Spinal cord (tissue), 10 donors: Measurements from ENCODE around the gene SZT2. TPM values are rescaled to one million over a fixed set of nuclear protein-coding genes. Genes with fewer than 3 reads are reported as not detected.

Experiments
- DNase-seq, 6 donors: peaks; one replicate each; pipeline versions ENCODE4 v3.0.0 to v3.0.0-alpha.2; 2013 to 2015; ENCODE audit warnings: low spot score in 6 of 6, low read depth in 4 of 6
- H3K27ac ChIP-seq: one replicate; pipeline ENCODE4 v1.5.1; 2013; ENCODE audit warnings: low read depth, low read length, control low read depth
- H3K27me3 ChIP-seq: one replicate; pipeline ENCODE4 v1.6.1; 2013; ENCODE audit warnings: low read length; ENCODE audit not compliant: control insufficient read depth, insufficient read depth
- H3K36me3 ChIP-seq: one replicate; pipeline ENCODE4 v1.6.1; 2013; ENCODE audit warnings: low read length; ENCODE audit not compliant: control insufficient read depth, insufficient read depth
- H3K4me1 ChIP-seq: one replicate; pipeline ENCODE4 v1.6.1; 2013; ENCODE audit warnings: low read length; ENCODE audit not compliant: control insufficient read depth, insufficient read depth
- H3K4me3 ChIP-seq: one replicate; pipeline ENCODE4 v1.5.1; 2013; ENCODE audit warnings: low read depth, low read length, control low read depth
- H3K9me3 ChIP-seq: one replicate; pipeline ENCODE4 v1.6.1; 2013; ENCODE audit warnings: low read length; ENCODE audit not compliant: control insufficient read depth, insufficient read depth
- WGBS: methylation state at CpG from one replicate; pipeline ENCODE4 v1.1.5; 2013; ENCODE audit warnings: missing lambda C conversion rate; ENCODE audit not compliant: insufficient coverage; 5-methylcytosine and 5-hydroxymethylcytosine counted together
- polyA plus RNA-seq, 2 donors: library from polyadenylated mRNA; unstranded; fragments of 120-200 nt; gene quantifications; one replicate each; pipeline ENCODE4 v1.2.1, GENCODE V29; 2013; ENCODE audit not compliant: insufficient read length in 2 of 2
- total RNA-seq, 2 donors: library from RNA; depleted of rRNA in 1 of 2; stranded (reverse); fragments of 120-200 nt in 1 of 2; fragments of >200 nt in 1 of 2; gene quantifications; one replicate each; pipeline versions ENCODE4 v1.2.3 to v1.2.4, GENCODE V29; 2013 to 2014
- donor health status: healthy.

Gene SZT2
- total and polyA plus RNA-seq, 4 donors, result 23.1 to 37.8 (median 27.7) TPM

GRCh38 chr1:43359696-43360095 is 30.0 kb upstream of the SZT2 start:
- Histone ChIP-seq H3K4me3 (peak overlapping the region; percentile 79), H3K27me3 (no peaks in the 10 kb centered on the region), H3K9me3 (no peaks in the 10 kb centered on the region), H3K36me3 (peaks cover 37% of the 10 kb centered on the region), H3K4me1 (peaks cover 29% of the 10 kb centered on the region), H3K27ac (no peak overlapping the region)
- 54% methylated on average over 6 of the region's 11 CpGs for WGBS
- DNase-seq, result no peak

DNA sequence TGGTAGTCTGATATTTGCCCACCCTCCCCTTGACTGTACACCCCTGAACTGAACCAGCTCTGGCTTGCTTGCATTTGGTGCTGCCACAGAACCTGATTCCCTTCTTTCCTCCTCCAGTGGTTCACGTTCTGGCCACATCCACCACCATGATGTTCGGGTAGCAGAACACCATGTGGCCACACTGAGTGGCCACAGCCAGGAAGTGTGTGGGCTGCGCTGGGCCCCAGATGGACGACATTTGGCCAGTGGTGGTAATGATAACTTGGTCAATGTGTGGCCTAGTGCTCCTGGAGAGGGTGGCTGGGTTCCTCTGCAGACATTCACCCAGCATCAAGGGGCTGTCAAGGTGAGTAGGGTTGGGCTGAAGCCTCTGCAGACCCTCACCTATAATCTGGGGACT is 29.1 kb upstream of the SZT2 start:
- H3K36me3 ChIP-seq, result peaks cover 45% of the 10 kb centered on the region
- no peak overlapping the region for H3K4me3 ChIP-seq
- no peaks in the 10 kb centered on the region for H3K9me3 ChIP-seq
- WGBS, result 73% methylated on average over 2 of the region's 4 CpGs
- no peaks in the 10 kb centered on the region for H3K27me3 ChIP-seq
- no peak overlapping the region for H3K27ac ChIP-seq
- peaks cover 29% of the 10 kb centered on the region for H3K4me1 ChIP-seq
- DNase-seq, result no peak

DNA sequence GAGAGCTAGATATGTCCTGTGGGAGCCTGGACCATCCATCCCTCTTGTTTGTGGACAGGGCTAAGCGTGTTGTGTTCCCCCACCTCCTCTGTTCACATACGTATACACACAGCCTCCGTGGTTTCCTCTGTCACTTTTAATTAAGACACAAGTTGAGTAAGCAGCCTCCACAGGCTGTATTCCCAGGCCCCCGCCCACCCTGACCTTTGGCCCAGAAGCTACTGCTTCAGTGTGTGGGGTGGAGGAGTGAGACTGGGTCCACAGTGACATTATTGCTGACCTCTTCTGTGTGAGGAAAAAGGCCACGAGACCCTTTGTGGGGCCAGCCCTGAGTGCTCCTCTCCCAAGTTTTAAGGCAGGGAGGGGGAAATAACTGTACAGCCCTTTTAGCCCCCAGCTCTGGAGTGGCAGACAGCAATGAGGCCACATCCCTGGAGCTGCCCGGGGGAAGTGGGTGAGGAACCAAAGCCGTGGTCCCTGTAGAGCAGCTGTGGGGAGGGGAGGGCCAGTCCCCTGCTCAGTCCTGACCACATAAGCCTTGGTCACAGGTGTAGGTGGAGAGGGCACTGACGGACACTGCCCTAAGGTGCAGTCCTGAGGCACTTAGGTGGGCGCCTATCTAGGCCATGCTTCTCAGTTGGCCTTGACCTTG is 26.3 kb upstream of the SZT2 start:
- no peak overlapping the region for H3K27ac ChIP-seq
- H3K36me3 ChIP-seq, result peaks cover 55% of the 10 kb centered on the region
- H3K27me3 ChIP-seq, result no peaks in the 10 kb centered on the region
- DNase-seq, result no peak
- no peaks in the 10 kb centered on the region for H3K9me3 ChIP-seq
- 83% methylated on average over 4 of the region's 9 CpGs for WGBS
- no peak overlapping the region for H3K4me3 ChIP-seq
- peaks cover 44% of the 10 kb centered on the region for H3K4me1 ChIP-seq

DNA sequence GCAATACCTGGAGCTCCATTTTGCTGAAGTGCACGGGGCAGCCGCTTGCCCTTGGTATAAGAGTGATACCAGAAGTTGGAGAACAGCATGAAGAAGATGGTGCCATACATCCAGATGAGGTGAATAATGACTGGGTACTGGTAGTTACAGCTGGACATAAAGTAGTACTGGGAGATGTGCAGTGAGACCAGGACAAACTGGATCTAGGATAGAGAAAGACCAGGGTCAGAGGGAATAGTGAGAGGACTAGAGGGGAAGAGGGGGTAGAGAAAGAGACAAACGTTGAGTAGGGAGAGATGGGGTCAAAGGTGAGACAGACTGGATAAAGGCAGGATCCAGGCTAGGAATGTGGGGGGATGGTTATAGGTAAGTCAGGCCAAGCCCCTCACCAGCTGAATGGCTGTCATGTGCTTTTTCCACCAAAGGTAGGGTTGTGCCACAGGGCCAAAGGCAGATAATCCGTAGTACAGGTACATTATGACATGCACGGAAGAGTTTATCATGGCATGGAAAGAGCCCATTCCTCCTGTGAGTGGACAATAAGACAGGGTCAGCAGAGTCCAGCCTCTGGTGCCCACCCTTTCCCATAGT is 25.7 kb upstream of the SZT2 start:
- H3K27ac ChIP-seq, result no peak overlapping the region
- 80% methylated on average over 4 of the region's 5 CpGs for WGBS
- peaks cover 47% of the 10 kb centered on the region for H3K4me1 ChIP-seq
- peaks cover 55% of the 10 kb centered on the region for H3K36me3 ChIP-seq
- no peak for DNase-seq
- no peak overlapping the region for H3K4me3 ChIP-seq
- no peaks in the 10 kb centered on the region for H3K9me3 ChIP-seq
- H3K27me3 ChIP-seq, result no peaks in the 10 kb centered on the region

DNA sequence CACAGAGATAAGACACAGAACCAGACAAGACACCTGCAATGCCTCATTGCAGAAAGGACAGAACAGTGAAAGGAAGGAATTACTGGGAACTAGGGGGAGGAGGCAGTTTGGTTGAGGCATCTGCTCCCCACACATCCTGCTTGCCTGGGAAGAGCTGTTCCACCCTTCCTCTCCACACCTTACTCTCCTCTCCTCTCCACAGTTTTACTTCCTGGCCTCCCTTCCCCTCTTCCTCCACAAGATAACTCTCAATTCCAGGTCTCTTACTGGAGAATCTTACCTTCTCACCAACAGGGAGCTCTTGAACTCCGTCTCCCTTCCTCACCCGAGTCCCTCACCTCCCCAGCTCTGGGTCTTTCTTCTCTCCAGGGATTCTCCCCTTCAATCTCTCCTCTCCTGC is 24.0 kb upstream of the SZT2 start:
- DNase-seq, result no peak
- H3K9me3 ChIP-seq, result no peaks in the 10 kb centered on the region
- 80% methylated on average over 2 of the region's 2 CpGs for WGBS
- no peaks in the 10 kb centered on the region for H3K27me3 ChIP-seq
- peaks cover 54% of the 10 kb centered on the region for H3K36me3 ChIP-seq
- H3K4me1 ChIP-seq, result peaks cover 35% of the 10 kb centered on the region
- H3K27ac ChIP-seq, result no peak overlapping the region
- no peak overlapping the region for H3K4me3 ChIP-seq

GRCh38 chr1:43366179-43366578 is 23.5 kb upstream of the SZT2 start:
- no peak for DNase-seq
- 57% methylated on average over 6 of the region's 11 CpGs for WGBS
- Histone ChIP-seq H3K36me3 (peaks cover 50% of the 10 kb centered on the region), H3K4me3 (no peak overlapping the region), H3K27me3 (no peaks in the 10 kb centered on the region), H3K9me3 (no peaks in the 10 kb centered on the region), H3K27ac (no peak overlapping the region), H3K4me1 (peaks cover 31% of the 10 kb centered on the region)

DNA sequence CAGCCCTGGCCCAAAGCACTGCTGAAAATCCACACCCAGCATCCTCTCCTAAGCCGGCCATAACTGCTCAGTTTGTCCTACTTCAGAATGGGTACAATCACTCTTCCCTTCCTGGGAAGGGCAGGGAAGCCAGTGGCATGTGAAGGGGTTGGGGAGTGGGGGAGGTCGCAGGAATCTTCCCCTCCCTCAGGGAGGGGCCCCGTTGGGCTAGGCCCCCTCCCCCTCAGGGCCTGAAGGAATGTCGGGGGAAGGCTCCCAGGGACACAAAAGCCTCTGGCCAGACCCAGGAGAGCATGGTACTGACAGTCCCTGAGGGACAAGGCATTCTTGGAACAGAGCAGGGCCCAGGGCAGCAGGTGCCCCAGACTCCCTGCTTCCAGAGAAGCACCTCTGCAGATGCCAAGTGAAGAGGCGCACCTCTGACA is 23.1 kb upstream of the SZT2 start:
- Histone ChIP-seq H3K4me1 (peaks cover 31% of the 10 kb centered on the region), H3K9me3 (no peaks in the 10 kb centered on the region), H3K27ac (no peak overlapping the region), H3K36me3 (peaks cover 50% of the 10 kb centered on the region), H3K4me3 (peak overlapping the region; percentile 65), H3K27me3 (no peaks in the 10 kb centered on the region)
- 20% methylated on average over 3 of the region's 5 CpGs for WGBS
- DNase-seq, result no peak

DNA sequence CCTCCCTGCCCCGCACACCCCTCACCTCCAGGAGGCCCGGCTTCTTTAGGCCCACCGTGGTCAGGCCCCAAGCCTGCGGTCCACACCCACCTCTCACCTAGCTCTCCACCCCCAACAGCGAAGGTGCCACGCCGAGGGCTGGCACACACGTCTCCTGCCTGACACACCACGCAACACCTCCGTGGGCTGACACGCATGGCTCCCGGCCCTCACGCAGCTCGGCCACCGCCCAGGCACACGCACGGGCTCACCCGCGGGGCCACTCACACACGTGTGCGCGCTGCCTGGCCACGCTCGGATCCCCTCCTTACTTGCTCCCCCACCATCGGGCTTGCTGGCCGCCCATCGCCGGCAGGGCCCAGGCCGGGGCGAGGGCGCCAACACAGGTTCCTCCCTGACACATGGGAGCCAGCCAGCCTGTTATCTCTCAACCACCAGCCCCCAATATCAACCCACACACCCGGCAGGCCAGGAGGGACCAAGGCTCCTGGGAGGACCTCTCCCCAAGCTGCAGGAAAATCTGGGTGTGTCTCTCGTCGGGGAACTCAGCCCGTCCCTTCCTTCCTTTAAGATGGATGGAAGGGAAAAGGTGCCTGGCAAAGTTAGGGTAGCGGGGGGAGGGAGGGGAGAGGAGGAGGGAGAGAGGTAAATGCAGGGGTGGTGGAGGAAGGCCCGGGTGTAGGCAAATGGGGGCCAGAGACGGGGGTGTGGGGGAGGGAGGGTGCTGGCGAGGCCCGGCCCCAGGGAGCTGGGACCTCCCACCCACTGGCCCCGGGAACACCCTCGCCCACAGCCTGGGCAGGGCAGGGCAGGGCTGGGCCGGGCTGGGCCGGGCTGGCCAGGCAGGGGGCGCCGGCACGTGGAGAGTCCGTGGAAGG is 22.4 kb upstream of the SZT2 start:
- Histone ChIP-seq H3K36me3 (peaks cover 47% of the 10 kb centered on the region), H3K4me1 (peaks cover 31% of the 10 kb centered on the region), H3K27ac (peak overlapping the region; percentile 52), H3K4me3 (peak overlapping the region; percentile 65), H3K27me3 (no peaks in the 10 kb centered on the region), H3K9me3 (no peaks in the 10 kb centered on the region)
- DNase-seq, result no peak
- WGBS, result 10% methylated on average over 43 of the region's 48 CpGs

- under 1% methylated on average over 58 of the region's 58 CpGs for WGBS
- Histone ChIP-seq H3K9me3 (no peaks in the 10 kb centered on the region), H3K36me3 (peaks cover 39% of the 10 kb centered on the region), H3K4me1 (peaks cover 31% of the 10 kb centered on the region), H3K27ac (peak within 1 kb of the TSS; percentile 80), H3K4me3 (peak within 1 kb of the TSS; percentile 66), H3K27me3 (no peaks in the 10 kb centered on the region)
- peak in 3 of 6 donors; percentile 74 to 93 (median 89) for DNase-seq
Observed at GRCh38 chr1:43367904-43368645, 21.6 kb upstream of the SZT2 start, which contains the start of gene ELOVL1. TSS of gene ELOVL1 (minus strand) at chr1:43368011. CDS start at chr1:43365609, 2,402 bp downstream.
